NCI-H1694 treated with DMSO at 0.1 percent for 48 hours (cell line): Measurements from ENCODE around the gene SCRT2.
A peak's percentile ranks its signal among the peaks of the same experiment; 100 is the strongest.
"Not testable (repeated sequence)": the region's sequence is repeated elsewhere in the genome, so short reads cannot be mapped to it uniquely, and the experiment has no call there.

Experiments
- DNase-seq: peaks from one replicate; lab custom pipeline; 2025; lab: John Stamatoyannopoulos, UW

The SCRT2 gene

DNA sequence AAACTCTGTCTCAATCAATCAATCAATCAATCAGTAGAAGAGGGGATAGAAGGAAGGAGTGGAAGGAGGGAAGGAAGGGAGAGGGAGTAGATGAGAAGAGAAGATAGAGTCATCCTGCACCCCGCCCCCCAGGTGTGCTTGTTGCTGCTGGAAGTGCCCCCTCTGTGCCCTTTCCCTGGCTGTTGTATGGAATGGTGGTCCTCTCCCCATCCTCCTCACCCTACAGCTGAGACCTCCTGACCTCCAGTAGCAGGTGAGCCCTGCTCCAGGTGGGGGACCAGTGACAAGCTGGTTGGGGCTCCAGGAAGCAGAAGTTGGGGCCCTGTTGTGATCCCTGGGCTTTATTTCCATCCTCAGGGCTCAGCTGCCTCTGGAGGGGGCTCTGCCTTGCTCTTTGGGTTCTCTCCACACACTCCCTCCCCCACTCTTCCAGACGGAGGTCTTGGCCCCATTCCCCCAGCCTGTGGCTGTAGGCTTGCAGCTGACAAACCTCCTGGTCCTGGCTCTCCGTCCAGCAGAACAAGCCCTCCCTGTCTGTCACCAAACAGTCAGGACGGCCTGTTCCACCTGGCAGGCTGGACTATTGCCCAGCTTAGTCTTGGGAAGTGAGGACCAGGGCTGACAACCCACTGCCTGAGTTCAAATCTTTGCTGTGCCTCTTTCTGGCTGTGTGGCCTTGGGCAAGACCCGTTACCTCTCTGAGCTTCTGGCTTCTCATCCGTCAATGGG, 26.0 kb upstream of the SCRT2 start:
- DNase-seq = no peak

DNA sequence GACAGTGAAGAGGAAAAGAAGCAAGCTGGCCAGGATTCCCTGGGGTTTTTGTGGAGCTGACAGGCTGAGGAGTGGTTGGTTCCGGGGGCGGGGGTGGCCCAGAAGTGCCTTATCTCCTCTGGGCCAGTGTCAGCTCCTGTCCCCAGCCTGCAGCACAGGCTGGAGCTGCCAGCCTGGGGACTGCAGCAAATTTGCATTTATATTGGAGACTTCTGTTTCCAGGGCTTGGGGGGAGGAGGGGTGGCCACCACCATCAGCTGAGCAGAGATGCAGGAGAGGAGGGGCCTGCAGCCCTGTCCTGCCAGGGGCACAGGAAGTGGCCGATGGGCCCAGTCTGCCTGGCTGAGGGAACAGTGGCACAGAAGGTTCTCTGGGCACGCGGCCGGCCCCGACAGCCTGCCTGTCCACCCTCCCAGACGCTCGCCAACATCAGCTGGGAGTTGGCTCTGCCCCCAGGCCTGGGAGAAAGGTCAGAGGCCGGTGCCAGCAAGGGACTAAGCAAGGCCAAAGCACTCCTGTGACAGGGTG, 24.3 kb upstream of the SCRT2 start:
- DNase-seq = no peak

DNA sequence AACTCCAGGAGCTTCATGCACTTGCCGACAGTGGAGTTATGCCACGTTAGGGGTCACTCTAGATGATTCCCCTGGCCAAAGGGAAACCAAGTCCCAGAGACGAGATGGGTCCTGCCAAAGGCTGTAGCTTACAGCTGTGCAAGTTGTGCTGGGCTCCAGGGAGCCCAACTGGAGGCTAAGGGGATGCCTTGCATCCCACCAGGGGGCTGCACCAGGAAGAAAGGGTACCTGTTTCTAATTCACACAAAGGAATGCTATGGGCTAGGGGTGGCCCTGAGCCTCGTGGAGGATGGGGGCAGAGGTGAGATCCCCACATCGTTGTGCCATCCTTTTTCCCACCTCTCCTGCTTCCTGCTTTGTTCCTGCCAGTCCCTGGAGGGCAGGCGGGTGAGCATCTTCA, 23.7 kb upstream of the SCRT2 start:
- DNase-seq = no peak

DNA sequence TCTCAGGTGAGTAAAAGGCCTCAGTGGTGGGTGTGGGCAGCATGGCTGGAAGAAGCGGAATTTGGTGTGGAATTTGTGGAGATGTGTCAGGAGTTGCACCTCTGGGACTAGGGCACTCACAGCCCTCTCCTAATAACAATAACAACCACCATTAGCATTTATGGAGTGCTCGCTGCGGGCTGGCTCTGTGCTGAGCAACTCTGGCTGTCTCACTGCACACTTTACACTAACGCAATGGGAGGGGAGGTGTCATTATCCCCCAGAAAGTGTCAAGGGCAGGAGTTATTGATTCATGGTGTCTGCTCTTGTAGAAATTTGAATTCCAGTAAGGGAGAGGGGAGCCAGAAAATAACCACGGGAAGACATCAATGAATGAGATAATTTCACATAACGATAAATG, 22.7 kb upstream of the SCRT2 start:
- DNase-seq = no peak

DNA sequence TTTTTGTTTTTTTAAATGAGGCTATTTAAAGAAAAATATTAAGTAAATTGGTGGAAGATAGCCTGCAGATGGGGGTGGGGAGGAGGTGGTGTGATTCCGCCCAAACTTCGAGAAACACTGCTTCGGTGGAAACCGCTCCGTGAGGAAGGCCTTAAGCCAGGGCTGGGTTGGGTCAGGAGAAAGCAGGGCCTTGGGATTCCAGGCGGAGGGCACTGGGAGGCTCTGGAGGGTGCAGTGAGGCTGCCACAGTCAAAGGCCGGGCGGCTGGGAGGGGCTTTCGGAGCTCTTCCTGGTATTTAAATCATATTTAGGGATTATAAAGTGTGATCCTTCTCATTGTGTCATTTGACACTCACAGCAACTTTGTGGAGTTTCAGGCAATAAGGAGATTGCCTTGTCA, 22.2 kb upstream of the SCRT2 start:
- DNase-seq = no peak

DNA sequence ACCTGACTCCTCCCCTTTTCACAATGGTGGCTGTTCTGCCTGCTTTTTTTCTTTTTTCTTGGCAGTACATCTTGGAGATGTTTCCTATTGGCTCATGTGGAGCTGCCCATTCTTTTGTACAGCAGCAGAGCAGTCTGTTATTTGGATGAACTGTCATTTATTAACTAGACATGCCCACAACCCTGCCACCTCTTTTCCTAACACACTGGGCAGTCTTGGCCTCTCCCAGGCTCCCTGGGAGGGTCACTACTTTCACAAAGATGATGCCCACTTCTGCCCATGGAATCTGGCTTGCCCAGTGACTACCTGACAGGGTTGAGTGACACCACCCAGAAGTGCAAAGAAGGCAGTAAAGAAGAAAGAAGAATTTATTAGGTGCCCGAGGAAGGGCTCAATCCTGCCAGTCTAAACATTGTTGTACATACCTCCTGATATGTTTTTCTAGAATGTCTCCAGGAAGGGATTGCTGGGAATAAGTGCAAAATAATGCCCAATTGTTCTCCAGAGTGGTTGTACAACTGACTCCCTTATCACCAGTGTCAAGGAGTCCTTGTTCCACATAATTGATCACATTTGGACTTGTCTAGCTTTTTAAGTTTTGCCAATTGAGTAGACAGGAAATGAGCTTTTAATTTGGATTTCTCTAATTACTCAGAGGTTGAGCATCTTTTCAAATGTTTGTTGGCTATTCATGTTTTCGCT, 19.7 kb upstream of the SCRT2 start:
- DNase-seq = no peak

DNA sequence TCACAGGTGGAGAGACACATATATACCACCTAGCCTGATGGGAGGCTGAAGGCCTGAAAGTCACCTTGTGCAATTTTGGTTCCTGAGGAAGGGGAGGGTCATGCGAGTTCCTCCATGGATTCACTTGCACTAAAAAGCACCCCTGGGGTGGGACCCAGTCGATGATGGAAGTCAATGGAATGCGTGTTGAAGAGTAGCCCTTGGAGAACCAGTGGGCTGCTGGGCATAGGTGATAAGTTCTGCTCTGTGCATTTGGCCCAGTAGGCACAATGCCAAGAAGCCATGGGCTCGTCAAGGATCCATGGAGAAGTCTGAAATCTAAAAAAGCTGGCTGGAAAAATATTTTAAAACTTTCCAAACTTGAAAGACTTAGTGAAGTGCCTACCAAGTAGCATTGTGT, 18.9 kb upstream of the SCRT2 start:
- DNase-seq = no peak

DNA sequence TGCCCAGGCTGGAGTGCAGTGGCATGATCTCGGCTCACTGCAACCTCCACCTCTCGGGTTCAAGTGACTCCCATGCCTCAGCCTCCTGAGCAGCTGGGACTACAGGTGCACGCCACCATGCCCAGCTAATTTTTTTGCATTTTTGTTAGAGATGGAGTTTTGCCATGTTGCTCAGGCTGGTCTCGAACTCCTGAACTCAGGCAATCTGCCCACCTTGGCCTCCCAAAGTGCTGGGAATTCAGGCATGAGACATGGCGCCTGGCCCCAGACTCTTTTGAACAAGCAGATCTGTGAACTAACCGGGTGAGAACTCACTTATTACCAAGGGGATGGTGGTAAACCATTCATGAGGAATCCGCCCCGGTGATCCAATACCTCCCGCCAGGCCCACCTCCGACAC, 18.2 kb upstream of the SCRT2 start:
- not testable (repeated sequence) for DNase-seq

DNA sequence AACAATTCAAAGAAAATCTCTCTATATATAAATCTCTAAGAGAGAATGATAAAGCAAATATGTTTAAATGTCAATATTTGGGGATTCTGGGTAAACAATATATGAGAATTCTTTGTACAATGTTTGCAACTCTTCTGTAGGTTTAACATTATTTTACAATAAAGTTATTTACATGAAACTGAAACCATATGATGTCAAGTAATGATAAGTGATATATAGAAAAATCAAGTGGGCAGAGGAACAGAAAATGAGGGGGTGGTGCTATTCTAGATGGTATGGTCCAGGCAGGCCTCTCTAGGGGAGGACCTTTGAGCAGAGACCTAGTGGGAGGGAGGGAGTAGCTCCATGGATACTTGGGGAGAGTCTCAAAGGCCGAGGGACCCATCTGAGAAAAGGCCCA, 16.4 kb upstream of the SCRT2 start:
- no peak for DNase-seq

DNA sequence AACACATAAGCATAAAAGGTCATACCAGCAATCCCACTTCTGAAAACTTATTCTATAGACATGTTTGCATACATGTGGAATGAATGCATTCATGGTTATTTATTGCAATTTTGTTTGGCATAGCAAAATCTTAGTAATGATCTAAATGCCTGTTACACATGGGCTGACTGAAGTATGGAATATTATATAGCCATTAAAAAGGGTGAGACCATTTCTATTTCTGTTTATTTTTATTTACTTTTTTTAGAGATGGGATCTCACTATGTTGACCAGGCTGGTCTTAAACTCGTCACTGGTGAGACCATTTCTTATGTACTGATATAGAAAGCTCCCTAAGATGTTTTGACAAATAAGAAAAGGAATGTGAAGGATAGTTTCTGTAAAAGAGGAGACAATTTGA, 14.3 kb upstream of the SCRT2 start:
- no peak for DNase-seq

DNA sequence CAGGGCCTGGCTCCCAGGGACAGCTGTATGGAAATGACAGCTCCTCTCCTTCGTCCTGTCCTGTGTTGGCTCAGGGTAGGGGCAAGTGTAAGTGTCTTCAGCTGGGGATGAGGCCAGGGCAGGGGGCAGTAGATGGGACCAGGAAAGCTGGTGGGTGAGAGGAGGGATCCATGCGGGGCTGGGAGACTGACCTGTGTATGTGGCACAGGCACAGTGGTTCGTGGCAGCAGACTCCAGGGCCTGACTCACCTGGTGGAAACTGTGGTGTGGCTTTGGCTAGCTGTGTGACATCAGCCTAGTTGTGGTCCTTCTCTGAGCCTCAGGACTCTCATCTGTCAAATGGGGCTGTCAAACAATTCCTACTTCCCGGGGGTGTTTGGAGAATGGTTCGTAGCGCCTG, 13.7 kb upstream of the SCRT2 start:
- no peak for DNase-seq

DNA sequence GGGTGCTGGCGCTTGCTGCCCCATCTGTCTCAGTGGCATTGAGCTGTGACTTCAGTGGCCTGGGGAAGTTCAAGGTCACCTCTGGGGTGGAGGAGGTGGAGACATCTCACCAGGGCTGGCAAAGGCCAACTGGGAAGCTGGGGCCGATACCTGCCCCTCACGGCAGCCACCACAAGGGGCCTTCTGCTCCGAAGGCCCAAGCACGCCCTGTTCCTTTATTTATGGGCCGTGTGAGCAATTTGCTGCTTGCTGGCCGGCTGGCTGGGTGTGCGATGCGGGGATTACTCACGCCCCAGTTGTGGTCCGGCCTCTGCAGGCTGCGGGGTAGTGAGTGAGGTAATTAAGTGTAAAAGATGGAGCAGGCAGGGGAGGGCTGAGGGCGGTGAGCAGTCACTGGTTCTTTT, 13.2 kb upstream of the SCRT2 start:
- peak; percentile 7 for DNase-seq

DNA sequence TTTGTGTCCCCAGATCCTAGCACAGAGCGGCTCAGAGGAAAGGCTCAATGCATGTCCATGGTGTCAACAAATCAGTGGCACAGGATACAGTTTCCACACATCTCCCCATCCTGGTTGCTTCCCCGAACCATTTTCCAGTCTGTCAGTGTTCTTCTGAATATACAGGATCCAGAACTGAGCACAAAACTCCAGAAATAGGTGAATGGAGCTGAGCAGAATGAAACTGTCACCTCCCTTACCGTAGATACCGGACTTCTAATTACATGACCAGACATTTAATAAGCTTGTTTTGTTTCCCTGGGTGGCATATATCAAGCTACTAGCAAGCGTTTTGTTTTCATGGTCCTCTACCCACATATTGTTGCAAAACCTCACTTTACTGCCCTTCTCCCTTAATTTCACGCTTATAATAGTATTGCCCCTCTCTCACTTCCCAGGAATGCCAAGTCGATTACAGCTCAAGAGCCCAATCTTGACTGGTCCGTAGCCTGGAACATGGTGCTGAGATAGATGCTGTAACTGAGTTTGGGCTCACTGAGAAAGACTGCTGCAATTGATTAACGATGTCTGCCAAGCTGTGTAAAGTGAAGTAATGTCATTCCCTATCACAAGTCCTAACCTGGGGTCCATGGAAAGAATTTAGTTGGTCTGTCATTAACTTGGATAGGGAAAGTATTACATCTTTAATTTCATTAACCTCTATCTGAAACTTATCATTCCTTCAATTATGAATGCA, 12.0 kb upstream of the SCRT2 start:
- no peak for DNase-seq

DNA sequence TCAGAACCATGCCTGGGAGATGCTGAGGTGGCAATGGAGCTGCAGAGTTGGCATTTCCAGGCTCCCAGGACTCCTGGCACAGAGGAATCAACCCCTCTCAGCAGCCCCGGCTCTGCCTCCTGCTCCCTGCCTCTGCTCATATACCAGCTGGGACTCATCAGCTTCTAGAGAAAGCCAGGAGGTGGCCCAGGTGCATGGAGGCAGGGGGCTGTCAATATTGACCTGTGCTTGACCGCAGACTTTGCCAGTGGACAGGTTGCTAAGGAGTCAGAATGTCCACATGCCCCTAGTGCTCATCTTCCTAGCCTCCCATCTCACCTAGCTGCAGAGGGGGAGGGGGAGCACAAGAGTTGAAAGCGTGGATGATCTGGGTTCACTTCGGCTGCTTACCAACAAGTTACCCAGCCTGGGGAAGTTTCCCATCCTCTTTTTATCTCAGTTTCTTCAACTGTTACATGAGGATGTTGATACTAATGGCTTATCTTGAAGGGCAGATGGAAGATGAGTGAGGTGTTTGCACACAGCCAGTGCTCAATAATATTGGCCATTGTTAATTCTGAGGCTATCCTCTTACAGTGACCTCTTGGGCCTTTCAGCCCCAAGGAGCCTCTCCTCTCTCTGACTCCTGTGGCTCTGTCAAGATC, 9.2 kb upstream of the SCRT2 start:
- DNase-seq = no peak

DNA sequence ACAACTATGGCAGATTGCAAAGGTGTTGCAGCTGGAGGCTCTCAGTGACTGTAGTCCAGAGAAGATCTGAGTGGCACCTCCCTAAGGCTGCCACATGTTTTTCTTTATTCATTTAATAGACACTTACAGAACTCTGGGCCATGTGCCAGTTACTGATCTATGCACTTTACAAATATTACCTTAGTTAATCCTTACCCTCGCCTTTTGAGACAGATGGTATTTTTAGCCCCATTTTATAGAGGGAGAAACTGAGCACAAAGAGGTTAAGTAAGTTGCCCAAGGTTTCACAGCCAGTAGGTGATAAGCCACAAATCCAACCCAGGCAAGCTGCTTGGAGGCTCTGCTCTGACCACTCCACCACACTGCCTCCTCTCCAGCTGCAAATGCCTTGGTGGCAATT, 6.5 kb upstream of the SCRT2 start:
- DNase-seq = no peak

DNA sequence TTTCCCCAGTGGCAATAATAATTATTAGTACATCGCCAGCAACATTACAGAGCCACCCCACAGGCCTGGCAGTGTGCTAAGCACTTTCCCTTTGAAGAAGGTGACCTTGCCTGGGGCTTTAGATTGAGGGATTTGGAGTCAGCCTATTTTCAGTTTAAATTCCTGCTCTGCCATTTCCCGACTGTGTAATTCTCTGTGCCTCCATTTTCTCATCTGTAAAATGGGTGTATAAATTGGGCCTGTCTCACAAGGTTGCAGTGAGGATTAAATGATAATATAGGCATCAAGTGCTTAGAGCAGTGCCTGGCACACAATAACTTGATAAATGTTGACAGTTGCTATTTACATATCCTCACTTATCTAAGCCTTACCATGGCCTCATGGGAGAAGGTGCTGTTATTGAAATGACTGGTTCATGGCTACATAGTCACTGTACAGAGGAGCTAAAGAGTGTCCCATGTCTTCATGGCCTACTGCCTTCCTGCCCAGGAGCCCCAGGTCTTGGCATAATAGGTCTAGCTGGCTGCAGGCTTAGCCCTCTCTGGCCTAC, 5.1 kb upstream of the SCRT2 start:
- DNase-seq = no peak

DNA sequence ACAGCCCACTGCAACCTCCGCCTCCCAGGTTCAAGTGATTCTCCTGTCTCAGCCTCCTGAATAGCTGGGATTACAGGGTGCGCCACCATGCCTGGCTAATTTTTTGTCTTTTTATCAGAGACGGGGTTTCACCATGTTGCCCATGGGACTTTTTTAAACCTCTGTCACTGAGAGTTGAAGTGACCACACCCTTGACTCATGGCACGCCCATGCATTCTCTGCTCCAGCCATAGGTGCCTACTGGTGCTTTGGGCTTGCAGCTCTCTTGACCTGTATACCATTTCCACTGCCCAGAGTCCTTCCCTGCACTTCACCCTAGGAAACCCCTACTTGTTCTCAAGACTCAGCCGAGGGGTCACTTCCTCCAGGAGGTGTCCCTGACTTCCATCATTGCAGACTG, 2.4 kb upstream of the SCRT2 start:
- DNase-seq = no peak

DNA sequence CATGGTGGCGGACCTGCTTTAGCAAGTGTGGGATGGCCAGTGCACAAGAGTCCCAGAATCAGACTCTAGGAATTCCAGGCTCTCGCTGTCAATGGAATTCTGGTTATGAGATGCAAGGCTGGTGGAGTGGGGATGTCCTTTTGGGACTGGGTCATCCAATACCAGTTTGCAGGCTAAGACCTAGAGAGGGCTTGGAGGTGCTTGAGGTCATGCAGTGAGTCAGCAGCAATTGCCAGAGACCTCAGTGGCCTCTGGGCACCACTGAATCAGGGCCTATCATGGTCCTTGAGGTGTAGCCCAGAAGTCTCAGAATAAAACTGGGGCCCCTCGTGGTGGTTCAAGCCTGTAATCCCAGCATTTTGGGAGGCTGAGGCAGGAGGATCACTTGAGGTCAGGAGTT, 1.4 kb upstream of the SCRT2 start:
- no peak for DNase-seq

DNA sequence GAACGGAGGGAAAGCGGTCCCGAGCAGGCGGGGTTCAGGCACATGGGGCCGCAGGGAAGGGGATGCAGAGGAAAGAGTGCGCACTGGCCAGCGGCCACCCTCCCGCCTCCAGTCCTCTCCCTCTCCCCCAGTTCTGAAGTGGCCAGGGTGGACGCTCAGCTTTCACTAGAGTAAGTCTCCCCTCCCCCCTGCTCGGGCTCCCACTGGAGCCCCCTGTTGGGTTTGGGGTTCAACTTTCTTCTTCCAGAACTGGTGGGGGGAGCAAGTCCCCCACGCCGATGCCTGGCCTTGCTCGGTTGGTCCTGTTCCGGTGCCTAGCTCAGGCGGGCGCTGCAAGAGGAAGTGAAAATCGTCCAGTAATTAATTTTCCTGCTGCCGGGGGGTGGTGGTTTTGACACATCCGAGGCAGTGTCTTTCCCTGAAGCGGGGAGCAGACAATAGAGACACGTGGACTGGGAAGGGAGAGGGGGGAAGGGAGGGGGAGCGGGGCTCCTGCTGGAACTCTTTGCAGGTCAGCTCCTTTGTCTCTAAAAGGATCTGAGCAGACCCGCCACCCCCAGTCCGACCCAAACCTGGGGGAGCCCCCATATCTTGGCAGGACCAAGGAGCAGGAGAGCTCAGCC, 824 bp upstream of the SCRT2 start:
- DNase-seq = peak; percentile 13

DNA sequence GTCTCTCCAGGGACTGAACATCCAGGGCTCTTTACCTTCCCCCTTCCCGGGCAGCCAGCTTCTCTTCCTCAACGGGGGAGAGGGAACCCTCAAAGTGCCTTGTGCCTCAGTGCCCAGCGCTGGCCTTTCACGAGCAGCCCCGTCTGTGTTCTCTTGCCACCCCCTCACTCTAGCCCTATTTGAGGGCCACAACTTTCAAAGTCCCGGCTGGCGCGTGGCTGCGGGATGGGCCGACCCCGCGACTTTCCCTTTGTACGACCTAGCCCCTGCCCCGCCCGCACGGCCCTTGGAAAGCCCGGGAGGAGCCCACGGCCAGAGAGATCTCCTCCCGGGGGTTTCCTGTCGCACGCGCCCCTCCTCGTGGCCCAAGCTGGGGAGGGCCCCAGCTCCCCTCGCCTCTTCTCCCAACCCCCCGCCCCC, 559 bp downstream of the SCRT2 start:
- DNase-seq = no peak

DNA sequence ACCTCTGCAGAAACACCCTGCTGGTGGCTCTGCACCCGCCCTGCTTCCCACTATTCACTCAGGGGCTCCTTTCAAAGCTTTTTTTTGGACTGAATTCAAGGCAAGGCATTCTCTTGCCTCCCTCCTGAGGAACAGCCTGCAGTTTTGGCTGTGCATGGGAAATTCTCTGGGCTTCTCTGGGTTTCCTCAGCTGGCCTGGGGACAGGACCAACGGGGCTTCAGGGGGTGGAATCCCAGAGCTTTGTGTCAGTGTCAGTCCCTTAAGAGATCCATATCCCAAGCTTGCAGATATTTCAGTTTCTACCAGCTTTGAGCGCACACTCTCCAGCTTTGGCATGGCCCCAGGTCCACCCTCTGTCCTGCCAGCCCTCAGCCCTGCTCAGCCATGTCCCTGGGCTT, 2.0 kb downstream of the SCRT2 start:
- no peak for DNase-seq
